Activated T-helper 2 cell treated with anti-CD3 and anti-CD28 coated beads, Interferon-gamma antibody, Interleukin-2, Interleukin-4, amounts not matched to agents 10 μg/mL and 5 μg/mL and 100 μg/mL, durations not matched to agents 14 hours and 24 hours and 36 hours (primary cell): ENCODE results near the gene RIPOR3. TPM values are rescaled to one million over a fixed set of nuclear protein-coding genes. Genes with fewer than 3 reads are reported as not detected.

Source experiments
- DNase-seq: peaks from one replicate; pipeline ENCODE4 v3.0.0; 2021; ENCODE audit warnings: low spot score
- H3K27ac Mint-ChIP-seq: one replicate; pipeline ENCODE4 v1.8.0; 2021; ENCODE audit warnings: mixed read lengths
- H3K27me3 Mint-ChIP-seq: one replicate; pipeline ENCODE4 v1.8.0; 2021; ENCODE audit warnings: low read depth, mixed read lengths
- H3K36me3 Mint-ChIP-seq: one replicate; pipeline ENCODE4 v1.8.0; 2021; ENCODE audit warnings: low read depth, mixed read lengths
- H3K4me1 Mint-ChIP-seq: one replicate; pipeline ENCODE4 v1.8.0; 2021; ENCODE audit warnings: low read depth, mixed read lengths
- H3K4me3 Mint-ChIP-seq: one replicate; pipeline ENCODE4 v1.8.0; 2021; ENCODE audit warnings: low read depth, mild to moderate bottlenecking, moderate library complexity, mixed read lengths
- H3K9me3 Mint-ChIP-seq: one replicate; pipeline ENCODE4 v1.8.0; 2021; ENCODE audit warnings: mixed read lengths
- intact Hi-C: fragments of 100-400 bp; cut with micrococcal nuclease; formaldehyde crosslinking; loops from one replicate; pipeline ENCODE4 v1.15.1; 2023
- total RNA-seq: library from RNA; stranded (reverse); gene quantifications from 2 replicates; pipeline ENCODE4 v1.2.3, GENCODE V29; 2022

The RIPOR3 gene
- total RNA-seq, 1 donor from 2014 or later: not detected

GRCh38 chr20:50728981-50729874 lies 37.9 kb upstream of the RIPOR3 start:
- no peak overlapping the region for H3K4me3 Mint-ChIP-seq
- H3K36me3 Mint-ChIP-seq: no peaks in the 10 kb centered on the region
- peaks cover 26% of the 10 kb centered on the region for H3K4me1 Mint-ChIP-seq
- no peak overlapping the region for H3K27ac Mint-ChIP-seq
- no peaks in the 10 kb centered on the region for H3K27me3 Mint-ChIP-seq
- no peak for DNase-seq
- H3K9me3 Mint-ChIP-seq: no peaks in the 10 kb centered on the region
- intact Hi-C loops: no loop called here

GRCh38 chr20:50728486-50728980 lies 37.2 kb upstream of the RIPOR3 start:
- Mint-ChIP-seq H3K9me3 (no peaks in the 10 kb centered on the region), H3K27me3 (no peaks in the 10 kb centered on the region), H3K36me3 (no peaks in the 10 kb centered on the region), H3K4me3 (no peak overlapping the region), H3K27ac (no peak overlapping the region), H3K4me1 (peaks cover 24% of the 10 kb centered on the region)
- DNase-seq: no peak
- intact Hi-C loops: no loop called here

- DNase-seq: no peak
- intact Hi-C loops: no loop called here
- Mint-ChIP-seq H3K27me3 (no peaks in the 10 kb centered on the region), H3K4me3 (no peak overlapping the region), H3K9me3 (no peaks in the 10 kb centered on the region), H3K36me3 (no peaks in the 10 kb centered on the region), H3K4me1 (peaks cover 21% of the 10 kb centered on the region), H3K27ac (no peak overlapping the region)
Observed at GRCh38 chr20:50727792-50728485, 36.6 kb upstream of the RIPOR3 start.

- DNase-seq: no peak
- no peak overlapping the region for H3K4me3 Mint-ChIP-seq
- intact Hi-C loops: no loop called here
- no peaks in the 10 kb centered on the region for H3K9me3 Mint-ChIP-seq
- no peak overlapping the region for H3K27ac Mint-ChIP-seq
- H3K36me3 Mint-ChIP-seq: no peaks in the 10 kb centered on the region
- no peaks in the 10 kb centered on the region for H3K27me3 Mint-ChIP-seq
- peaks cover 15% of the 10 kb centered on the region for H3K4me1 Mint-ChIP-seq
Observed at GRCh38 chr20:50726955-50727791, 35.8 kb upstream of the RIPOR3 start.

GRCh38 chr20:50725724-50726005 lies 34.3 kb upstream of the RIPOR3 start:
- H3K4me1 Mint-ChIP-seq: peaks cover 15% of the 10 kb centered on the region

GRCh38 chr20:50724851-50725723 lies 33.7 kb upstream of the RIPOR3 start:
- DNase-seq: no peak
- Mint-ChIP-seq H3K4me1 (peaks cover 12% of the 10 kb centered on the region), H3K4me3 (no peak overlapping the region), H3K9me3 (no peaks in the 10 kb centered on the region), H3K27me3 (no peaks in the 10 kb centered on the region), H3K36me3 (no peaks in the 10 kb centered on the region), H3K27ac (no peak overlapping the region)
- intact Hi-C loops: no loop called here

More at GRCh38 chr20:50725724-50726005, 34.3 kb upstream of the RIPOR3 start:
- intact Hi-C loops: no loop called here
- H3K27ac Mint-ChIP-seq: no peak overlapping the region
- no peak overlapping the region for H3K4me3 Mint-ChIP-seq
- no peaks in the 10 kb centered on the region for H3K27me3 Mint-ChIP-seq
- H3K36me3 Mint-ChIP-seq: no peaks in the 10 kb centered on the region
- no peaks in the 10 kb centered on the region for H3K9me3 Mint-ChIP-seq
- no peak for DNase-seq

- Mint-ChIP-seq H3K27ac (no peak overlapping the region), H3K36me3 (no peaks in the 10 kb centered on the region), H3K4me1 (peaks cover 12% of the 10 kb centered on the region), H3K27me3 (no peaks in the 10 kb centered on the region), H3K4me3 (no peak overlapping the region), H3K9me3 (no peaks in the 10 kb centered on the region)
- intact Hi-C loops: no loop called here
- no peak for DNase-seq
Observed at GRCh38 chr20:50724112-50724725, 32.9 kb upstream of the RIPOR3 start.

GRCh38 chr20:50723672-50724071 lies 32.3 kb upstream of the RIPOR3 start:
- Mint-ChIP-seq H3K9me3 (no peaks in the 10 kb centered on the region), H3K4me1 (peaks cover 12% of the 10 kb centered on the region), H3K27ac (no peak overlapping the region), H3K27me3 (no peaks in the 10 kb centered on the region), H3K4me3 (no peak overlapping the region), H3K36me3 (no peaks in the 10 kb centered on the region)
- intact Hi-C loops: no loop called here
- no peak for DNase-seq

- Mint-ChIP-seq H3K36me3 (no peaks in the 10 kb centered on the region), H3K9me3 (no peaks in the 10 kb centered on the region), H3K4me1 (peaks cover 10% of the 10 kb centered on the region), H3K4me3 (no peak overlapping the region), H3K27ac (no peak overlapping the region), H3K27me3 (peaks cover 6% of the 10 kb centered on the region)
- DNase-seq: no peak
- intact Hi-C loops: no loop called here
Observed at GRCh38 chr20:50722424-50723155, 31.2 kb upstream of the RIPOR3 start.

- Mint-ChIP-seq H3K27me3 (peaks cover 6% of the 10 kb centered on the region), H3K4me1 (peaks cover 3% of the 10 kb centered on the region), H3K9me3 (no peaks in the 10 kb centered on the region), H3K4me3 (no peak overlapping the region), H3K27ac (no peak overlapping the region), H3K36me3 (no peaks in the 10 kb centered on the region)
- intact Hi-C loops: no loop called here
- DNase-seq: no peak
Observed at GRCh38 chr20:50721881-50722281, 30.5 kb upstream of the RIPOR3 start.

- DNase-seq: no peak
- no peaks in the 10 kb centered on the region for H3K4me1 Mint-ChIP-seq
- intact Hi-C loops: no loop called here
- H3K4me3 Mint-ChIP-seq: no peak overlapping the region
- peaks cover 9% of the 10 kb centered on the region for H3K27me3 Mint-ChIP-seq
- no peaks in the 10 kb centered on the region for H3K9me3 Mint-ChIP-seq
- H3K27ac Mint-ChIP-seq: no peak overlapping the region
- no peaks in the 10 kb centered on the region for H3K36me3 Mint-ChIP-seq
Observed at GRCh38 chr20:50720582-50720981, 29.2 kb upstream of the RIPOR3 start.
